Adipocyte (in vitro differentiated cells): ENCODE data around the gene PPP6C.
"Not testable (repeated sequence)": the region's sequence is repeated elsewhere in the genome, so short reads cannot be mapped to it uniquely, and the experiment has no call there.

ENCODE experiments used
- DNase-seq: peaks from one replicate; pipeline ENCODE4 v3.0.0-alpha.2; 2015; ENCODE audit warnings: low read depth
- H3K27me3 ChIP-seq: replicated peaks from 2 replicates; pipeline ENCODE4 v1.7.0; 2013; ENCODE audit warnings: mild to moderate bottlenecking, low read length, moderate library complexity; ENCODE audit not compliant: control insufficient read depth, insufficient read depth
- H3K36me3 ChIP-seq: 2 replicates; pipeline ENCODE4 v1.7.0; 2013; ENCODE audit warnings: low read length, mild to moderate bottlenecking, moderate library complexity; ENCODE audit not compliant: control insufficient read depth, insufficient read depth, severe bottlenecking
- H3K4me1 ChIP-seq: 2 replicates; pipeline ENCODE4 v1.7.0; 2013; ENCODE audit warnings: mild to moderate bottlenecking, low read length, moderate library complexity; ENCODE audit not compliant: control insufficient read depth, insufficient read depth
- H3K4me3 ChIP-seq: 2 replicates; pipeline ENCODE4 v1.7.0; 2013; ENCODE audit warnings: mild to moderate bottlenecking, low read length, moderate library complexity
- H3K9ac ChIP-seq: 2 replicates; pipeline ENCODE4 v1.7.0; 2013; ENCODE audit warnings: mild to moderate bottlenecking, low read length, moderate library complexity
- H3K9me3 ChIP-seq: 2 replicates; pipeline ENCODE4 v1.7.0; 2013; ENCODE audit warnings: mild to moderate bottlenecking, low read length, moderate library complexity; ENCODE audit not compliant: control insufficient read depth

The PPP6C gene

GRCh38 chr9:125214186-125214585 lies 24.6 kb upstream of the PPP6C start:
- Histone ChIP-seq H3K9me3 (no peaks in the 10 kb centered on the region), H3K27me3 (no peaks in the 10 kb centered on the region), H3K36me3 (peaks cover 36% of the 10 kb centered on the region), H3K4me3 (no peak overlapping the region), H3K9ac (no peak overlapping the region), H3K4me1 (no peaks in the 10 kb centered on the region)
- DNase-seq: no peak

- no peak for DNase-seq
- Histone ChIP-seq H3K4me3 (no peak overlapping the region), H3K4me1 (peaks cover 7% of the 10 kb centered on the region), H3K36me3 (peaks cover 40% of the 10 kb centered on the region), H3K9ac (no peak overlapping the region), H3K27me3 (no peaks in the 10 kb centered on the region), H3K9me3 (no peaks in the 10 kb centered on the region)
Measured at GRCh38 chr9:125204477-125204876, 14.9 kb upstream of the PPP6C start.

- H3K9me3 ChIP-seq: no peaks in the 10 kb centered on the region
- H3K4me1 ChIP-seq: peaks cover 9% of the 10 kb centered on the region
- H3K4me3 ChIP-seq: no peak overlapping the region
- H3K36me3 ChIP-seq: peaks cover 30% of the 10 kb centered on the region
- H3K27me3 ChIP-seq: no peaks in the 10 kb centered on the region
- no peak for DNase-seq
- no peak overlapping the region for H3K9ac ChIP-seq
Measured at GRCh38 chr9:125202846-125203618, 13.4 kb upstream of the PPP6C start.

GRCh38 chr9:125200216-125201047 lies 10.8 kb upstream of the PPP6C start, which contains the start of gene RABEPK:
Gene RABEPK (plus strand): TSS chr9:125200542. CDS start chr9:125203014, 2,472 bp downstream.
- Histone ChIP-seq H3K27me3 (no peaks in the 10 kb centered on the region), H3K9ac (peak within 1 kb of the TSS; percentile 94), H3K9me3 (no peaks in the 10 kb centered on the region), H3K36me3 (peaks cover 9% of the 10 kb centered on the region), H3K4me3 (peak within 1 kb of the TSS; percentile 90), H3K4me1 (peaks cover 9% of the 10 kb centered on the region)
- DNase-seq: peak; percentile 98

GRCh38 chr9:125195591-125195990 lies 6.0 kb upstream of the PPP6C start:
- not testable (repeated sequence) for H3K27me3 ChIP-seq, H3K4me1 ChIP-seq, H3K4me3 ChIP-seq, H3K36me3 ChIP-seq, H3K9ac ChIP-seq, DNase-seq, H3K9me3 ChIP-seq

DNA sequence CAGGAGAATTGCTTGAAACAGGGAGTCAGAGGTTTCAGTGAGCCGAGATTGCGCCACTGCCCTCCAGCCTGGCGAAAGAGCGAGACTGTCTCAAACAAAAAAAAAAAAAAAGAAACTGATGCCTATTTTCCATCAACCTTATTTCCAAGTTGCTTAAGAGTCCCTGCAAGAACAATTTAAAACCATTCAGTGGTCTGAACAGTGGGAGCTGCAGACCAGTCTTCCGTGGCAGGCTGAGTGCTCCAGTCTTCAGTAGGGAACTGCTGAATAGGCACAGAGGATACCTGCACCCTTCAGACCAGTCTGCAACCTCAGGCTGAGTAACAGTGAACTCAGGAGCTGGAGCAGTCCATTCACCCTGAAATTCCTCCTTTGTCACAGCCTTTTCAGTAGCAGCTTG lies 4.9 kb upstream of the PPP6C start:
- not testable (repeated sequence) for H3K9me3 ChIP-seq, H3K4me3 ChIP-seq, H3K36me3 ChIP-seq, H3K4me1 ChIP-seq, H3K27me3 ChIP-seq, DNase-seq, H3K9ac ChIP-seq

- Histone ChIP-seq H3K27me3 (no peaks in the 10 kb centered on the region), H3K4me3 (peak overlapping the region; percentile 96), H3K9ac (peak overlapping the region; percentile 98), H3K4me1 (peaks cover 31% of the 10 kb centered on the region), H3K9me3 (no peaks in the 10 kb centered on the region), H3K36me3 (no peaks in the 10 kb centered on the region)
- no peak for DNase-seq
Measured at GRCh38 chr9:125190361-125190801, 778 bp upstream of the PPP6C start.

- no peaks in the 10 kb centered on the region for H3K36me3 ChIP-seq
- no peaks in the 10 kb centered on the region for H3K9me3 ChIP-seq
- DNase-seq: peak; percentile 58
- H3K4me1 ChIP-seq: peaks cover 31% of the 10 kb centered on the region
- H3K27me3 ChIP-seq: no peaks in the 10 kb centered on the region
- peak overlapping the region; percentile 96 for H3K4me3 ChIP-seq
- peak overlapping the region; percentile 98 for H3K9ac ChIP-seq
Measured at GRCh38 chr9:125189011-125189360, 617 bp downstream of the PPP6C start.

- no peak for DNase-seq
- Histone ChIP-seq H3K27me3 (no peaks in the 10 kb centered on the region), H3K9me3 (no peaks in the 10 kb centered on the region), H3K4me3 (peak overlapping the region; percentile 41), H3K4me1 (peaks cover 39% of the 10 kb centered on the region), H3K36me3 (no peaks in the 10 kb centered on the region), H3K9ac (peak overlapping the region; percentile 38)
Measured at GRCh38 chr9:125183561-125183960, 6.0 kb downstream of the PPP6C start.

DNA sequence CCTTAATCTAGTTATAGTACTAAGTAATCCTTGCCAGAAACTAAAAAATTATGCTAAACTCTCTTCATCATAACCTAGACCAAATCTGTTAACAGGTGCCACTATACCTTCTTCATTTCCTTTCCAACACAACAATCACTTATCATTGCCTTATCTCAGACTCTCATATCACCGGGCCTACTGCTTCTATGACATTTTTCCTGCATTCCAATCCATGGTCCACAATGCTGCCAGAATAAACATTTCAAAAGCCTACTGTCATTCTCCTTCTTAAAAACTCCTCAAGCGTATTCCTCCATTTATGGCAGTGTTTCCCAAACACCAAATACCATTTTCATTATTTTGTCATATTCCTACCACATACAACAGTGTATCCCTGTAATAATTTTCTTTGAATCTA lies 6.5 kb downstream of the PPP6C start:
- no peak overlapping the region for H3K4me3 ChIP-seq
- no peaks in the 10 kb centered on the region for H3K9me3 ChIP-seq
- peak overlapping the region; percentile 38 for H3K9ac ChIP-seq

GRCh38 chr9:125181756-125182155 lies 7.8 kb downstream of the PPP6C start:
- DNase-seq, H3K9ac ChIP-seq, H3K4me3 ChIP-seq, H3K9me3 ChIP-seq, H3K36me3 ChIP-seq, H3K27me3 ChIP-seq: not testable (repeated sequence)
- H3K4me1 ChIP-seq: peaks cover 35% of the 10 kb centered on the region

More for the DNA sequence above, 6.5 kb downstream of the PPP6C start:
- no peaks in the 10 kb centered on the region for H3K27me3 ChIP-seq
- DNase-seq: no peak
- peaks cover 36% of the 10 kb centered on the region for H3K4me1 ChIP-seq
- no peaks in the 10 kb centered on the region for H3K36me3 ChIP-seq
